ENCODE results near the gene NKX6-1. TPM values are rescaled to one million over a fixed set of nuclear protein-coding genes. Genes with fewer than 3 reads are reported as not detected.

Gene NKX6-1
- 1 to 10 TPM in 1 of 2 donors, under 1 TPM in 1; 0.87 to 1.9 TPM for total RNA-seq
- 1.3 TPM for polyA plus RNA-seq (ENCODE audit: insufficient read depth, low read depth, low replicate concordance)
- long read RNA-seq, donor 1, result 0 reads
- long read RNA-seq, donor 2, result 0 reads

- TF ChIP-seq CTCF (IDR thresholded peaks at IDR 0.05), result no peak
- no peak for TF ChIP-seq POLR2A (IDR thresholded peaks at IDR 0.05)
- peaks cover 2% of the 10 kb centered on the region for H3K27me3 ChIP-seq
- H3K4me3 ChIP-seq, result peak within 1 kb of the TSS; percentile 40 to 54
- no peak within 1 kb of the TSS for H3K27ac ChIP-seq
- H3K36me3 ChIP-seq (ENCODE audit: low read depth, missing control alignments), result no peaks in the 10 kb centered on the region
- no peaks in the 10 kb centered on the region for H3K9me3 ChIP-seq
- 2 to 4% methylated on average over 21 to 47 of the region's 47 CpGs for WGBS, 2 donors
- intact Hi-C loops (cut with DNase I; ENCODE audit: low total_unique reads), result no loop called here
- peak; percentile 85 for DNase-seq
- H3K4me1 ChIP-seq, result peaks cover 10% of the 10 kb centered on the region
Measured at GRCh38 chr4:84498935-84499623, at the start of gene NKX6-1. Gene NKX6-1 (minus strand): TSS chr4:84499292. CDS start chr4:84498228, 1,064 bp downstream.

GRCh38 chr4:84547211-84547610 lies 48.1 kb upstream of the NKX6-1 start:
- intact Hi-C loops (cut with DNase I; ENCODE audit: low total_unique reads), result no loop called here

GRCh38 chr4:84545093-84545492 lies 46.0 kb upstream of the NKX6-1 start:
- H3K4me3 ChIP-seq, result no peak overlapping the region
- no peaks in the 10 kb centered on the region for H3K27me3 ChIP-seq
- intact Hi-C loops (cut with DNase I; ENCODE audit: low total_unique reads), result no loop called here
- DNase-seq, result no peak
- 76% methylated on average over 5 of the region's 5 CpGs; no CpG with 5 or more reads in 1 of the 2 donors for WGBS, 2 donors
- no peaks in the 10 kb centered on the region for H3K36me3 ChIP-seq (ENCODE audit: low read depth, missing control alignments)
- no peaks in the 10 kb centered on the region for H3K9me3 ChIP-seq
- no peaks in the 10 kb centered on the region for H3K4me1 ChIP-seq
- H3K27ac ChIP-seq, result no peak overlapping the region
- no peak for TF ChIP-seq CTCF (IDR thresholded peaks at IDR 0.05)

More at GRCh38 chr4:84547211-84547610, 48.1 kb upstream of the NKX6-1 start:
- Histone ChIP-seq H3K27me3 (no peaks in the 10 kb centered on the region), H3K27ac (no peak overlapping the region), H3K9me3 (no peaks in the 10 kb centered on the region), H3K36me3 (ENCODE audit: low read depth, missing control alignments) (no peaks in the 10 kb centered on the region), H3K4me3 (no peak overlapping the region), H3K4me1 (no peaks in the 10 kb centered on the region)
- no peak for DNase-seq
- TF ChIP-seq CTCF (IDR thresholded peaks at IDR 0.05), result no peak
- TF ChIP-seq POLR2A (IDR thresholded peaks at IDR 0.05), result no peak
- WGBS, 2 donors, result 68 to 88% methylated on average over 3 of the region's 3 CpGs

GRCh38 chr4:84535901-84536300 lies 36.8 kb upstream of the NKX6-1 start:
- WGBS, 2 donors, result 62 to 67% methylated on average over 2 of the region's 2 CpGs
- TF ChIP-seq CTCF (IDR thresholded peaks at IDR 0.05) (no peak), POLR2A (IDR thresholded peaks at IDR 0.05) (no peak)
- no peaks in the 10 kb centered on the region for H3K27me3 ChIP-seq
- H3K4me3 ChIP-seq, result no peak overlapping the region
- H3K9me3 ChIP-seq, result no peaks in the 10 kb centered on the region
- peak; percentile 24 for DNase-seq
- no peaks in the 10 kb centered on the region for H3K4me1 ChIP-seq
- no peaks in the 10 kb centered on the region for H3K36me3 ChIP-seq (ENCODE audit: low read depth, missing control alignments)
- intact Hi-C loops (cut with DNase I; ENCODE audit: low total_unique reads), result no loop called here
- no peak overlapping the region for H3K27ac ChIP-seq

- WGBS, 2 donors, result 67 to 87% methylated on average over 2 of the region's 2 CpGs
- H3K9me3 ChIP-seq, result no peaks in the 10 kb centered on the region
- intact Hi-C loops (cut with DNase I; ENCODE audit: low total_unique reads), result no loop called here
- no peaks in the 10 kb centered on the region for H3K36me3 ChIP-seq (ENCODE audit: low read depth, missing control alignments)
- no peaks in the 10 kb centered on the region for H3K4me1 ChIP-seq
- TF ChIP-seq CTCF (IDR thresholded peaks at IDR 0.05) (no peak), POLR2A (IDR thresholded peaks at IDR 0.05) (no peak)
- no peak for DNase-seq
- no peaks in the 10 kb centered on the region for H3K27me3 ChIP-seq
- no peak overlapping the region for H3K4me3 ChIP-seq
- H3K27ac ChIP-seq, result no peak overlapping the region
Measured at GRCh38 chr4:84531689-84532088, 32.6 kb upstream of the NKX6-1 start.
